ENCODE measurements around the gene E2F1.

DNA sequence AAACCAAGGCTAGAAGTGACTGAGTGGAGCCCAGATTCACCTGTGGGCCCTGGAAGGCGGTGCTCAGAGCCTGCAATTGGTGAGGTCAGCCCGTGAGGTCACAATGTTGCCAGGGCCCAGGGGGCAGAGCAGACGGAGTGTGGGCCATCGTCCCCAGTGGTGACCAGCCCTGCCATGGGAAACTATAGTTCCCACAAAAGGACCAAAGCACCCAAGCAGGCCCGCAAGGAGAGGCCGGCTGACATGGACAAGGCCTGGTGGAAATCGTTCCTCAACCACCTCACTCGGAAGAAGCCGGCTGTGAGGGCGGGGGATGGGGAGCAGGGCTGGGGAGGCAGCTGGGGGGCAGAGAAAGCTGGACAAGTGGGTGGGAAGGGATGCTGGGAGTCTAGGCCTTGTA, 24.0 kb downstream of the E2F1 start, which contains the start of gene C20orf144:
- TF ChIP-seq, protein P1, sequence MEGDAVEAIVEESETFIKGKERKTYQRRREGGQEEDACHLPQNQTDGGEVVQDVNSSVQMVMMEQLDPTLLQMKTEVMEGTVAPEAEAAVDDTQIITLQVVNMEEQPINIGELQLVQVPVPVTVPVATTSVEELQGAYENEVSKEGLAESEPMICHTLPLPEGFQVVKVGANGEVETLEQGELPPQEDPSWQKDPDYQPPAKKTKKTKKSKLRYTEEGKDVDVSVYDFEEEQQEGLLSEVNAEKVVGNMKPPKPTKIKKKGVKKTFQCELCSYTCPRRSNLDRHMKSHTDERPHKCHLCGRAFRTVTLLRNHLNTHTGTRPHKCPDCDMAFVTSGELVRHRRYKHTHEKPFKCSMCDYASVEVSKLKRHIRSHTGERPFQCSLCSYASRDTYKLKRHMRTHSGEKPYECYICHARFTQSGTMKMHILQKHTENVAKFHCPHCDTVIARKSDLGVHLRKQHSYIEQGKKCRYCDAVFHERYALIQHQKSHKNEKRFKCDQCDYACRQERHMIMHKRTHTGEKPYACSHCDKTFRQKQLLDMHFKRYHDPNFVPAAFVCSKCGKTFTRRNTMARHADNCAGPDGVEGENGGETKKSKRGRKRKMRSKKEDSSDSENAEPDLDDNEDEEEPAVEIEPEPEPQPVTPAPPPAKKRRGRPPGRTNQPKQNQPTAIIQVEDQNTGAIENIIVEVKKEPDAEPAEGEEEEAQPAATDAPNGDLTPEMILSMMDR (IDR thresholded peaks at IDR 0.05; ENCODE audit: borderline replicate concordance, extremely low read depth, low read length, poor library complexity, severe bottlenecking), result no peak
- TF ChIP-seq EZH2 (IDR thresholded peaks at IDR 0.05; ENCODE audit: borderline replicate concordance, low read depth, low read length, severe bottlenecking), result no peak

Measured in DND-41 (cell line).